Upper lobe of right lung (tissue), 1 donor: ENCODE measurements around the gene DCC. TPM values are rescaled to one million over a fixed set of nuclear protein-coding genes. Genes with fewer than 3 reads are reported as not detected.
A peak's percentile ranks its signal among the peaks of the same experiment; 100 is the strongest.

ENCODE experiments used
- ATAC-seq: fragments of 200-7000 bp; cut with Tn5 transposase; one replicate; pipeline ENCODE4 v1.9.1; 2020; ENCODE audit warnings: mild to moderate bottlenecking, moderate library complexity
- DNase-seq: peaks from one replicate; pipeline ENCODE4 v3.0.0-alpha.2; 2020
- H3K27ac ChIP-seq: fragments of 200-600 bp; one replicate; pipeline ENCODE4 v1.8.0; 2022
- H3K27me3 ChIP-seq: fragments of 200-600 bp; one replicate; pipeline ENCODE4 v1.8.0; 2022; ENCODE audit warnings: mild to moderate bottlenecking
- H3K36me3 ChIP-seq: fragments of 200-600 bp; one replicate; pipeline ENCODE4 v1.8.0; 2022
- H3K4me1 ChIP-seq: fragments of 200-600 bp; one replicate; pipeline ENCODE4 v1.8.0; 2022
- H3K4me3 ChIP-seq: fragments of 200-600 bp; one replicate; pipeline ENCODE4 v1.8.0; 2022; ENCODE audit warnings: mild to moderate bottlenecking
- H3K9me3 ChIP-seq: fragments of 200-600 bp; one replicate; pipeline ENCODE4 v1.8.0; 2022
- intact Hi-C: fragments of 100-400 bp; cut with DNase I; formaldehyde crosslinking; loops from one replicate; pipeline ENCODE4 v1.11.0; 2022
- total RNA-seq: library from RNA; stranded (reverse); fragmentation: NEBNext Ultra II Directional; extraction: Animal tissue kit (Norgen Biotek cat#: 25700); gene quantifications from one replicate; pipeline ENCODE4 v1.2.1, GENCODE V29; 2021
- TF ChIP-seq, protein P1 (sequence below): fragments of 200-600 bp; IDR thresholded peaks from one replicate; pipeline ENCODE4 v1.8.0; 2022; ENCODE audit warnings: antibody characterized with exemption
- donor health status: DM: no; HTN: yes; CAD: no; lungs with severe emphysema.

DCC gene
- total RNA-seq, 1 donor from 2014 or later = 7.1 TPM

DNA sequence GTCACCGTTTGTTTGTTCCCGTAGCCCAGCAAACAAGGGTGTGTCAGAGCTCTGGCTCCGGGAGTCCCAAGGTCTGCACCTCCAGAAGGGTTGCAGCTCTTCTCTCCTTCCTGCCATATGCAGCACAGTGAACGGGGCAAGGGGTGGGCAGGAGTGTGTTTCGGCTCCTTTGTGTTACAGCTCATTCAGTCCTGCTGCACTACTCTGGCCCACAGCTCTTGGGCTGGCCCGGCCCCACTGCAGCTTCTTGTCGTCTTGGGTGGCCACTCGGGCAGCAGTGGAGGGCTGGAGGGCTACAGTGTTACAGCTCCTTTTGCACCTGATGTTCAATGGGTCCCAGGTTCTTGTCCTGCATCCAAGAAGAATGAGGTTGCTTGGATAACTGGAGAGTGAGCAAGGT is 408.3 kb downstream of the DCC start:
- Histone ChIP-seq H3K36me3 (no peaks in the 10 kb centered on the region), H3K4me1 (no peaks in the 10 kb centered on the region), H3K9me3 (no peaks in the 10 kb centered on the region), H3K27me3 (no peaks in the 10 kb centered on the region), H3K27ac (no peak overlapping the region), H3K4me3 (no peak overlapping the region)
- intact Hi-C loops = no loop called here
- ATAC-seq (no peak), DNase-seq (no peak)
- TF ChIP-seq, protein P1, sequence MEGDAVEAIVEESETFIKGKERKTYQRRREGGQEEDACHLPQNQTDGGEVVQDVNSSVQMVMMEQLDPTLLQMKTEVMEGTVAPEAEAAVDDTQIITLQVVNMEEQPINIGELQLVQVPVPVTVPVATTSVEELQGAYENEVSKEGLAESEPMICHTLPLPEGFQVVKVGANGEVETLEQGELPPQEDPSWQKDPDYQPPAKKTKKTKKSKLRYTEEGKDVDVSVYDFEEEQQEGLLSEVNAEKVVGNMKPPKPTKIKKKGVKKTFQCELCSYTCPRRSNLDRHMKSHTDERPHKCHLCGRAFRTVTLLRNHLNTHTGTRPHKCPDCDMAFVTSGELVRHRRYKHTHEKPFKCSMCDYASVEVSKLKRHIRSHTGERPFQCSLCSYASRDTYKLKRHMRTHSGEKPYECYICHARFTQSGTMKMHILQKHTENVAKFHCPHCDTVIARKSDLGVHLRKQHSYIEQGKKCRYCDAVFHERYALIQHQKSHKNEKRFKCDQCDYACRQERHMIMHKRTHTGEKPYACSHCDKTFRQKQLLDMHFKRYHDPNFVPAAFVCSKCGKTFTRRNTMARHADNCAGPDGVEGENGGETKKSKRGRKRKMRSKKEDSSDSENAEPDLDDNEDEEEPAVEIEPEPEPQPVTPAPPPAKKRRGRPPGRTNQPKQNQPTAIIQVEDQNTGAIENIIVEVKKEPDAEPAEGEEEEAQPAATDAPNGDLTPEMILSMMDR = no peak

DNA sequence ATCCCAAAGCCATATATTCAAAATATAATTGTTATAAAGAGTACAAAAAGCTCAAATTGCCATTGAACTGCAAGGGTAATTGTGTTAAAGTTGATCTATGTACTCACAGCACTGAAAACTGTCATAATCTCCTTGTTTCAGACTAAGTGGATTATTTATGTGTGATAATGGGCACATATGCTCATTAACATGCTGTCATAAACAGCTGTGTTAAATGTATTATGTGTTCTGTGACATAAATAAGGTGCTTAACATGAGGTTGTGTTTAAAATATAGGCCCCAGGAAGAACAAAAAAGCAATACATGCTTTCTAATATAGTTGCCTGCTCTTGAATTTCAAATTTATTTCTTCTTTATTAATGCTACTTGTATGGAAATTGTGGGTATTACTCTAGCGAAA is 409.5 kb downstream of the DCC start:
- H3K4me3 ChIP-seq = no peak overlapping the region
- no peak for ATAC-seq
- TF ChIP-seq, protein P1 = no peak
- no peak for DNase-seq
- intact Hi-C loops = no loop called here
- no peaks in the 10 kb centered on the region for H3K9me3 ChIP-seq
- no peaks in the 10 kb centered on the region for H3K27me3 ChIP-seq
- H3K36me3 ChIP-seq = no peaks in the 10 kb centered on the region
- no peak overlapping the region for H3K27ac ChIP-seq
- no peaks in the 10 kb centered on the region for H3K4me1 ChIP-seq

DNA sequence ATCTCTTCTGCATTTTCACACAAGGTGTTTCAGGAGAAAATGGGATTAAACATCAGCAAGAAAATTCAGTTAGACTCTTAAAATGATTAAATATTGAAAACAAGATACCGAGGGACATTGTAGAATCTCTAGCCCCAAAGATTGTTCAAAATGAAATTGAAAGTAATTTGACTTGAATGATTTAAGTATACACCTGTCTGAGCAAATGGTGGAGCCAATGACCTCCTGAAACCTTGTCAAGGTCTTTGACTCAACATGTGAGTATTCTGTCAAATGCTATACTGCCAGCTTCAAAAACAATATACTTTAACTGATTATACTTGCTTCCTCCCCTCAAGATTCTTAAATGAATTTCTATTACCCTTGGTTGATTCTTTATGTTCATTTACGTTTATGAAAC is 411.0 kb downstream of the DCC start:
- ATAC-seq (no peak), DNase-seq (no peak)
- intact Hi-C loops = no loop called here
- Histone ChIP-seq H3K4me1 (no peaks in the 10 kb centered on the region), H3K27ac (no peak overlapping the region), H3K9me3 (no peaks in the 10 kb centered on the region), H3K36me3 (no peaks in the 10 kb centered on the region), H3K27me3 (no peaks in the 10 kb centered on the region), H3K4me3 (no peak overlapping the region)
- TF ChIP-seq, protein P1 = no peak

DNA sequence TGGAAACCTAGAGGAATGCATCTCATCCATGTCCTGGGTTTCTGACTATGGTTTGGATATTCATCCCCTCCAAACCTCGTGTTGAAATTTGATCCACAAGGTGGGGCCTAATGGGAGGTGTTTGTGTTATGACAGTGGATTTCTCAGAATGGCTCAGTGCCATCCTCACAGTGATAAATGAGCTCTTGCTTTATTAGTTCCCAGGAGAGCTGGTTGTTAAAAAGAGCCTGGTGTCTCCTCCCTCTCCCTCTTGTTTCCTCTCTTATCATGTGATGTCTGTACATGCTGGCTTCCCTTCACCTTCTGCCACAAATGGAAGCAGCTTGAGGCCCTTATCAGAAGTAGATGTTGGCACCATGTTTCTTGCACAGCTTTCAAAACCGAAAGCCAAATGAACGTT is 424.3 kb downstream of the DCC start:
- Histone ChIP-seq H3K4me1 (no peaks in the 10 kb centered on the region), H3K36me3 (no peaks in the 10 kb centered on the region), H3K27me3 (no peaks in the 10 kb centered on the region), H3K27ac (no peak overlapping the region), H3K4me3 (no peak overlapping the region), H3K9me3 (no peaks in the 10 kb centered on the region)
- DNase-seq (no peak), ATAC-seq (no peak)
- intact Hi-C loops = no loop called here
- TF ChIP-seq, protein P1 = no peak

DNA sequence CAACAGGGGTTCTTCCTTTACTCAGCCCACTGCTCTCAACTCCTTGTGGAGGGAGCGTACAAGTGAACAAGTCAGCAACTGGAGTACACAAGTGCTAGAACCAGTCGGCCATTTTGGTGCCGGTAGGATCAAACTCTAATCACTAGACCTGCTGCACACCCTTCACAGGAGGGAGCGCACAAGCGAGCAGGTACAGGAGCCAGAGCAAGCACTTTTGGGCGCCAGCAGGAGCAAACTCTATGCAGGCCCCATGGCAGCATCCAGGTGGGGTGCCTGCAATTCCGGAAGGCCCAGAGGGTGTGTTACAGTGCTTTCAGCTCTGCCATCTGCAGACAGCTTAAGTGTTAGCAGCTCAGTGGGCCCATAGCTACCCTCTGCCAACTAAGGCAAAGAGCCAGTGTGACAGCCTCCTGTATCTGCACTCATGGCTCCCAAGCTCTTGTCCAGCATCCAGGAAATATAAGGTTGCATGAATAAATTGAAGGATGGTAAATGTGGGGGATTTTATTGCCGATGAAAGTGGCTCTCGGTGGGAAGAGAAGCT is 426.1 kb downstream of the DCC start:
- TF ChIP-seq, protein P1 = no peak
- Histone ChIP-seq H3K4me3 (no peak overlapping the region), H3K27ac (no peak overlapping the region), H3K4me1 (no peaks in the 10 kb centered on the region), H3K36me3 (no peaks in the 10 kb centered on the region), H3K27me3 (no peaks in the 10 kb centered on the region), H3K9me3 (no peaks in the 10 kb centered on the region)
- intact Hi-C loops = no loop called here
- ATAC-seq = peak; percentile 9
- DNase-seq = no peak

DNA sequence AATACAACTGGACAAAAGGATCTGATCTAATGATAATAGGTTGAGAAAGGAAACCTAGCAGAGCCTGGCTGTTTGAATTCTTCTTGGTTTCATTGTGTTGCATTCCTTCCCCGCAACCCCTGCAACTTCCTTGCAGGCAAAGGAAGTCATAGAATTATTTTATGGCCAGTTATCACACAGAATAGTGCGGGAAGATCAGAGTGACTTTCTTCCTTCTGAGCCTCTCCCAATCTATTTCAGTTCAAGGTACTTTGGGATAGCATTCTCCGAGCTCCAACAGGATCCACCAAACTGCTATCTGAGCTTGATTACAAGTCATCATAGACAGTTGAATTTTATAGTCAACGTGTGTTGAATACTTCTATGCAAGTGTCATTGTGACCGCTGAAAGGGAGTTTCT is 441.1 kb downstream of the DCC start:
- TF ChIP-seq, protein P1 = no peak
- no peak for DNase-seq
- intact Hi-C loops = no loop called here
- no peak overlapping the region for H3K4me3 ChIP-seq
- H3K27ac ChIP-seq = no peak overlapping the region
- no peaks in the 10 kb centered on the region for H3K36me3 ChIP-seq
- ATAC-seq = no peak
- no peaks in the 10 kb centered on the region for H3K27me3 ChIP-seq
- no peaks in the 10 kb centered on the region for H3K9me3 ChIP-seq
- H3K4me1 ChIP-seq = no peaks in the 10 kb centered on the region
